Heart left ventricle (tissue), 13 donors: Measurements from ENCODE around the gene NOX4.

ENCODE experiments used
- CTCF ChIP-seq, 12 donors: fragments of 200-600 bp; sonication (generic) in 4 of 12; IDR thresholded peaks; one replicate each; pipeline versions ENCODE4 v1.5.0 to v1.8.0; 2018 to 2022; ENCODE audit warnings: antibody characterized with exemption in 12 of 12, mild to moderate bottlenecking in 5 of 12
- POLR2A ChIP-seq, 2 donors: fragments of 450-650 bp; IDR thresholded peaks; one replicate each; pipeline ENCODE4 v1.6.1; 2017; ENCODE audit warnings: antibody characterized with exemption in 2 of 2, mild to moderate bottlenecking in 2 of 2, moderate library complexity in 2 of 2
- donor health status: ischemic (EF 13 %, LVEDD 7.1; RV severe dilation, severe dysfunction).
- donor health status: DM: no; HTN: yes; CAD: no.
- donor health status: DM: no; HTN: no; CAD: no.
- donor health status: ischemic (EF 25% LVEDD 6.9; RV normal size, moderate dysfunction).
- donor health status: ischemic (EF 25% LVEDD 5.7; RV mildly dilated, moderate dysfunction).
- donor health status: ischemic (EF 35%, LVEDD 5.7; RV mildly dilated, moderate dysfunction).
- donor health status: nonischemic (EF 11% LVEDD 7.7; RV severe dilation, severe dysfunction).
- donor health status: DM: yes; HTN: yes; CAD: no.
- donor health status: PGD.
- donor health status: ischemic (EF 29% LVEDD 5.4; RV normal size, mild dysfunction).
- donor health status: nonischemic (EF 23%, LVEDD 6.1; RV moderate dilation, normal function).

- TF ChIP-seq CTCF (IDR thresholded peaks at IDR 0.05) = no peak
- TF ChIP-seq POLR2A (IDR thresholded peaks at IDR 0.05) = no peak
Observed at GRCh38 chr11:89502301-89502700, 11.1 kb upstream of the NOX4 start.
